GM21528 (cell line): ENCODE results near the gene DRC7.

ENCODE experiments used
- ATAC-seq: cut with Tn5 transposase; IDR thresholded peaks from one replicate; pipeline ENCODE4 v1.9.1; 2021; ENCODE audit warnings: mild to moderate bottlenecking, moderate library complexity; ENCODE audit not compliant: unreplicated experiment, low FRiP score

Gene DRC7

DNA sequence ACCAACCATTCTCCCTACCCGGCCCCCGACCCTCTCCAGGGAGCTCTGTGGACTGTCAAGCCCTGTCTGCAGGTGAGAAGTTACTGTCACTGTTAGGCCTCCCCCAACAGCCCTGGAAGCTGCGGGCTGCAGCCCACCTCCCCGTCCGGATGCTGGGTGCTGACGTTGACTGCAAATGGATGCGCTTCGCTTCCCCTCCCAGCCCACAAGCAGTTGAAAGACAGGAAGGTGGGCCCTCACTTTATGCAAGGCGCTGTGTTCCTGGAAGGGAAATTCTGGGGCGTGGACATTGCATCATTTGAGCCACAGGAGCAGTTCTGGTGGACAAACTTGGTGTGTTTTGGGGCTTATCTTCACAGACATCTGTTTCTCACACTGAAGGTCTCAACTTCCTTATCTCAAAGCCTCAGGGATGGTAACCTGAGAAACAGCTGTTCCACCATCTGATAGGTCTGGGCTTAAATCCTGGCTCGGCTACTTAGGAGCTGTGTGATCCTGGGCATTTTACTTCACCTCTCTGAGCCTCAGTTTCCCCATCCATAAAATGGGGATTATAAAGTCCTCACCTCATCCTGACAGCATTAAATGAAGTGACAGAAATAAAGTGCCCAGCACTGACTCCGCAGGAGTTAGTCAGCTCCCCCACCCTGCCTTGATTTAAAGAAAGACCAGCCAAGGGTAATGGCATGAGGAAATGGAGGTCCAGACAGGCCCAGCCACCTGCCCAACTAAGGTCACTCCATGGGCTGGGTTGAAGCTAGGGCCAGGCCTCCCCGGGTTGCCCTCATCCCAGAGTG, 4.6 kb upstream of the DRC7 start:
- no peak for ATAC-seq

DNA sequence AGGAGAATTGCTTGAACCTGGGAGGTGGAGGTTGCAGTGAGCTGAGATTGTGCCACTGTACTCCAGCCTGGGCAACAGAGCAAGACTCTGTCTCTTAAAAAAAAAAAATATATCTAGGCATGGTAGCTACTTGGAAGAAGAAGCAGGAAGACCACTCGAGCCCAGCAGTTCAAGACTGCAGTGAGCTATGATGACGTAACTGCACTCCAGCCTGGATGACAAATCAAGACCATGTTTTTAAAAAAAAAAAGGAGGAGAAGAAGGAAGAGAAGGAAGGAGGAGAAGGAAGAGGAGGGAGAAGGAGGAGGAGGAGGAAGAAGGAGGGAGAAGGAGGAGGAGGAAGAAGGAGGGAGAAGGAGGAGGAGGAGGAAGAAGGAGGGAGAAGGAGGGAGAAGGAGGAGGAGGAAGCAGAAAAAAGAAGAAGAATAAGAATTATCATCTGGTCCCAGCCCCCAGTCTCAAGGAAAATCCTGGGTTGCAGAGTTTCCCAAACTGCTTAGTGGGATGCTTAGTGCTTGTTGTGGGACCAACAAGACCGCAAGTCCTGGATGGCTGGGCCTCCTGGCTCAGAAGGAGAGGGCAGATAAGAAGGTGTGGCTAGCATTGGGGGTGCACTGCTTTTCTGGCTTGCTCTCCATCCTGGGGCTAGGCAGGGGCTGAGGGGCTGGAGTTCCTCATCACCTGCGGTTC, 3.7 kb upstream of the DRC7 start:
- no peak for ATAC-seq

DNA sequence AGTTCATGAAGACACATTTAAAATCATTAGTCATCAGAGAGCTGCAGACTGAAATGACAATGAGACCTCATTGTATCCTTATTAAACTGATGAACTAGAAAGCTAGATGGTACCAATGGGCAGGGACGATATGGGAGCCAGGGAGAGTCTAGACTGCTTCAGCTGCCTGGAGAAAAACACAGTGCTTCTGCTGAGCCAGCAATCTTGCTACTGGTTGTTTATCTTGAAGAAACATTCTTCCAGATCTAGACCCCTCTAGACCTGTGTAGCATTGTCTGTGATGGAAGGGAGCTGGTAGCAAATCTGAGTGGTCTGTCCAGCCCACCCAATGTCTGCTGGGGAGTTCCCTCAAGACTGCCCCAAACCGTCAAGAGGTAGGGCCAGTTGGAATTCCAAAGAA, 2.0 kb upstream of the DRC7 start:
- ATAC-seq, result no peak

DNA sequence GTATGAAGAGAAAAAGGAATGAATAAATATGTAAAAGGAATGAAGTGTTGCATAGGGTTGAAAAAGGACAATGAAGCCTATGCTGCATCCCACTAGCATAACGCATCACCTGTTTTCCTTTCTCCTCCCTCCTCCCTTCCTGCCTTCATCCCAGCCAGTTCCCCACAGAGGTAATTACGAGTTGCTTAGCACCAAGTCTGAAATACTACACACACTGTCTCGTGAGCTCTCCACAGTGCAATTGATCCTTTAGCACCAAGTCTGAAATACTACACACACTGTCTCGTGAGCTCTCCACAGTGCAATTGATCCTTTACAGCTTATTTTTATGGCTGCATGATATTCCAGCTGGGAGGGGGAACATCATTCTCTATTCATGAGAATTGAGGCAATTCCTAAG, 1.1 kb upstream of the DRC7 start:
- no peak for ATAC-seq

DNA sequence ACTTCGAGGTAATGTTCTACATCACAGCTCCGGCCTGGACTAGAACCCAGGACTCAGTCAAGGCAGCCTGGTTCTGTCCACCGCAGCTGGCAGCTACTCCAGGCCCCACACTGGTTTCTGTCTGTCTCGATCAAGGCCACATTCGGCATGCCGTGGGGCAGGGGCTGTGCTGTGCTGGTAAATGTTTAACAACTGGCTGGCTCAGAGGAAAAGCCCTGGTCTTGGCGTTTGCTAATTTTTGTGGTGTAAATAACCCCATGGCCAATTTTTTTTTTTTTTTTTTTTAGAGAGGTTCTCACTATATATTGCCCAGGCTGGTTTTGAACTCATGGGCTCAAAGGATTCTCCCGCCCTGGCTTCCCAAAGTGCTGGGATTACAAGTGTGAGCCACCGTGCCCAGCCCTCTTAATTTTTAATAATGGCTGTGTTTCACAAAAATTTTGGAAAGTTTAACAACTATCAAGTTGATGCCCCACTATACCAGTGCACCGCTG, 328 bp upstream of the DRC7 start:
- ATAC-seq, result no peak

DNA sequence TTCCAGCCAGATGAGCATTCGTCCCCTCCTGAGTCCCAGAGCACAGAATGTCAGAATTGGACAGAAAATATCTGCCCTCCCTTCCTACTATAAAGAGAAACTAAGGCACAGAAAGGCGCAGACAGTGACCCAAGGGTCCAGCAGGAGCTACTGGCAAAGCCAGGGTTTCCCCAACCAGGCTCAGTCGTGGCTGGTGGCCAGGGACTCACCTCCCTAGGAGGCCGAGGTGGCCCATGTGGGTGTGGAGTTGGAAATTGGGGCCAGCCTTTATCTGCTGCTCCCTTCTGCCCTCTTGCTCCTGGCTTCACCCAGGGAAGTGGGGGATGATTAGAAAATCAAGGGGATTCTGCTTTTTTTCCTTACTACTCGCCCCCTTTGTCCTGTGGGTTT, 1.1 kb downstream of the DRC7 start:
- ATAC-seq, result no peak

DNA sequence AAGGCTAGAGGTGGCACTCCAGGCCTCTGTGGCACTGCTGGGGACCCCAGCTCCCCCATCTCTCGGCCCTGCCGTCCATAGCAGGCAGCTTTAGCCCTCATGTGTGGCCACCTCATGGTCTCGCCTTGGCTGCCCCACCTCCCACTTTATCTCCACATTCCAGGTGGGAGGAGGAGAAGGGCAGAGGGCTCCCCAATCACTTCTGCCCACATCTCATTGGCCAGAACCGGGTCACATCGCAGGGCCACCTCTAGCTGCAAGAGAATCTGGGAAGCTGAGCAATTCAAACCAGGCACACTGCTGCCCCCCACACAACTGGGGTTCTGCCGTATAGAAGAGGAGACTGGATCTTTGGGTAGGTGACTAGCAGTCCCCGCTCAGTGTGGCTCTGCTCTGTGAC, 1.6 kb downstream of the DRC7 start:
- no peak for ATAC-seq

DNA sequence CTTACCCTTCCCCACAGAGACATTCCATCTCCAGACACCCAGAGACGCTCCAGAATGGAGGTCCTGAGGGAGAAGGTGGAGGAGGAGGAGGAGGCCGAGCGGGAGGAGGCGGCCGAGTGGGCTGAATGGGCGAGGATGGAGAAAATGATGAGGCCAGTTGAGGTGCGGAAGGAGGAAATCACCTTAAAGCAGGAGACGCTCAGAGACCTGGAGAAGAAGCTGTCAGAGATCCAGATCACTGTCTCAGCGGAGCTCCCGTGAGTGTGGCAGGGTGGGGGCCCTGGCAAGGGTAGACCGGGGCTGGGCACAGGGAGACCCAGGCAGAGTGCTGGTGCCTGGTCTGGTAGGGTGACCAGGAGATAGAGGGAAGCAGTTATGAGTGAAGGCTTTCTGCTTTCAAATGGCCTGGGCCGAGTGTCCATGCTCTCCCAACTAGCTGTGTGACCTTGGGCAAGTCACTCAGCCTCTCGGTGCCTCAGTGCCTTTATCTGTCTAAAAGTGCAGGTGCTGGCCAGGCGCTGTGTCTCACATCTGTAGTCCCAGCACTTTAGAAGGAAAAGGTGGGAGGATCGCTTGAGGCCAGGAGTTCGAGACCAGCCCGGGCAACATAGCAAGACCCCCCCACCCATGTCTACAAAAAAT, 3.4 kb downstream of the DRC7 start:
- ATAC-seq, result no peak

DNA sequence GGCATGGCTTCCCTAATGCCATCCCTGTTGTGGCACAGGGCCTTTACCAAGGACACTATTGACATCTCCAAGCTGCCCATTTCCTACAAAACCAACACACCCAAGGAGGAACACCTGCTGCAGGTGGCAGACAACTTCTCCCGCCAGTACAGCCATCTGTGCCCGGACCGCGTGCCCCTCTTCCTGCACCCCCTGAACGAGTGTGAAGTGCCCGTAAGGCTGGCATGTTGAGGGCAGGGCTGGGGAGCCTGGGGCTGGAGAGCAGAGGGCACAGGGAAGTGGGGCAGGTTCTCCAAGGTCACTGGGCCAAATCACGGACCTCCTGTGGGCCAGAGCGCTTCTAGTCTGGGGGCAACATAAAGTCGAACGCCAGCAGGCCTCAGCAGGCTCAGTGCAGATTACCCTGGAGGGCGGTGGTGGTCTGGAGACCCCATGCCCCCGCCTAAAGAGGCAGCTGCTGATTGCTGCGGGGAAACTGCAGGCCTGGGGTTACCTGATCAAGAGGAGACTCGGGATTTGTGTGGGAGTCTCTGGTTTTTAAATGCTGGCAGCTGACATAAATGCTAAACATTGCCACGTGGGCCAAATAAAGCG, 4.3 kb downstream of the DRC7 start:
- no peak for ATAC-seq

DNA sequence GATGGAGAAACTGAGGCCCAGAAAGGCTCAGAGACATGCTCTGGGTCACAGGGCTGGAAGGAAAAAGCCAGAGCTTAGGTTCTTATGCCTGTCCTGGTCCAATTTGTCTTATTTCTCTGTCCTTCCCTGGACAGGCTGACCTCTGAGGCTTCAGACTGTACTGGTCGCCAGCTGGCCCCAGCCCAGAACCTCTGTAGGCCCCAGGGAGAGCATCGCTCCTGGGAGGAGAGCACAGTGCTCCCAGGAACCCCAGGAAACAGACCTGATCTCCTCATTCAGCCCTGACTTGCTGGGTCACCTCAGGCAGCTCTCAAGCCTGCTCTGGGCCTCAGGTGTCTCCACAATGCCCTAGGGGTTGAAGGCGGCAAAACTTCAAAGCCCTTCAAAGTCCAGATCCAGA, 4.9 kb downstream of the DRC7 start:
- ATAC-seq, result no peak

DNA sequence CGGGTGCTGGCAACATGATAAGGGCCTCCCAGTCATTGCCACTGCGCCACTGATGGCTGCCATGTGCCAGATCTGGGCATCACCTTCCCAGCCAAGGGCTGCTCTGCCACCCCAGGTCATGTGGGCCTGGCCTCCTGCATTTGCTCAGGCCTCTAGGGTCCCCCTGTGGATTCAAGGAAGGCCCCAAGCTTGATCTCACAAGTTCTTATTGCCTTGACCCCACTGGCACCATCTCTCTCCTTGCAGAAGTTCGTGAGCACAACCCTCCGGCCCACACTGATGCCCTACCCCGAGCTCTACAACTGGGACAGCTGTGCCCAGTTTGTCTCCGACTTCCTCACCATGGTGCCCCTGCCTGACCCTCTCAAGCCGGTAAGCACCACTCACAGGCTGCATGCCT, 5.3 kb downstream of the DRC7 start:
- ATAC-seq, result no peak

DNA sequence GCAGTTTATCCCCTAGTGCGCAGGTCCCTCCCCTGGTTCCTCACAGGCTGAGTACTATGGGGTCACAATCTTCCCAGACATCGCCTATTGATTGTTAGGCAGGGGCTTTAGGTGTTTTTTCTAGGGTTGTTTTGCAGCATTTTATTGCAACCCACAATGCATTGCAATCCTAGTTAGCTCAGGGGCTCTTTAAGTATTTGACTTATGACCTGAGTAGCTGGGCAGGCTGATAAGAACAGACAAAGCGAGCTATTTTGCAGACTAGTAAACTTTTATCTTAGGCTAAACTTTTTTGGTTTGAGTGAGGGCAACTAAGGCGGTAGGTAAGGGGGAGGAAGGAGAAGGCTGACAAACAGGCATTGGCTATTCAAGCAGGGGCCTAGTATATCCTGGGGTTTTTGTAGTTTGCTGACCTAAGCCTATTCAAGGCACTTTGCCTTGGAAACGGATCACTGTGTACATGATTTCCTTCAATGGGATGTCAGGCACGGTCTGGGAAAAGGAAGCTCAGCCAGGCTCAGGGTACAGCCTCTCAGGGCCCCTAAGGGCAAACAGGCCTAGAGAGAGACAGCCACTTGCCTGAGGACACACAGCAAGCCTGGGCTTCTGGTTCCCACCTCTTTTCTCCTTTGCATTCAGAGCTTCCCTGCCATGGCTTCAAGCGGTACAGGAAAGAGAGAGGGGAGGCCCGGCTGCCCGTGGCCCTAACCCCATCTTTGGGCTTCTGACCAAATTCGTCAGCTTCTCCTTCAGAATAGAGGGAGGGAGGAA, 6.4 kb downstream of the DRC7 start:
- ATAC-seq, result no peak

DNA sequence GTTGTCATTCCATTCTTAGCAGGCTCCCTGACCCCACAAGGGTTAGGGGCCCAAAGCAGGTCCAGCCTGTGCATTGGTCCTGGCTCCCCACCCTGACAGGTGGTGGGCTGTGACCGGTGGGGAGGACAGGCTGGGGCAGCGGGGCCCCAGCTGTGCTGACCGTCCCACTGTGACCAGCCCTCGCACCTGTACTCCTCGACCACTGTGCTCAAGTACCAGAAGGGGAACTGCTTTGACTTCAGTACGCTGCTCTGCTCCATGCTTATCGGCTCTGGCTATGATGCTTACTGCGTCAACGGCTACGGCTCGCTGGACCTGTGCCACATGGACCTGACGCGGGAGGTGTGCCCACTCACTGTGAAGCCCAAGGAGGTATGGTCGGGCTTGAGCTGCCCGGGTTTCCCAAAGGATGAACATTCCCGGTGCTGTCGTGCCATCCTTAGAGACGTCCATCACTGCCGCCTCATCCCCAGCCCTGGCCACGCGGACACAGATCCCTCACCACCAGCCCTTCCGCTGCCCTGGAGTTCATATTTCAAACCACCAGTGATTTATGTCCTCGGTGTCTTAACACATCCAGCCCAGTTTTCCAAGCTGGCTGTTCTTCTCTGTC, 7.3 kb downstream of the DRC7 start:
- no peak for ATAC-seq

DNA sequence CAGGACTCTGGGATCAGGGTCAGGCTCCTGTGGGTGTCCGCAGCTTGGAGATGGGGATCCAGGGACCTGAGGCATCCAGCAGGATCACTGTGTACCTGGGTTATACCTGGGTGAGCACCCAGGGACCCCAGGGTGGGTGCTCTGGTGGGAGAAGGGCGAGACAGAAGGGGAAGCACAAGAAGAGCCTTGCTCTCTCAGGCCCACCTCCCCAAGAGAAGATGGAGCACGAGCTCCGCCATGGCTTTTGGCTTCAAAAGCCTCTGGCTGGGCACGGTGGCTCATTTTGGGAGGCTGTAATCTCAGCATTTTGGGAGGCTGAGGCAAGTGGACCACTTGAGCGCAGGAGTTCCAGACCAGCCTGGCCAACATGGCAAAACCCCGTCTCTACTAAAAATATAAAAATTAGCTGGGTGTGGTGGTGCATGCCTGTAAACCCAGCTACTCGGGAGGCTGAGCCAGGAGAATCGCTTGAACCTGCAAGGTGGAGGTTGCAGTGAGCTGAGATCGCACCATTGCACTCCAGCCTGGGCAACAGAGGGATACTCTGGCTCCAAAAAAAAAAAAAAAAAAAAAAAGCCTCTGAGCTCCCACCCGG, 8.9 kb downstream of the DRC7 start:
- no peak for ATAC-seq

DNA sequence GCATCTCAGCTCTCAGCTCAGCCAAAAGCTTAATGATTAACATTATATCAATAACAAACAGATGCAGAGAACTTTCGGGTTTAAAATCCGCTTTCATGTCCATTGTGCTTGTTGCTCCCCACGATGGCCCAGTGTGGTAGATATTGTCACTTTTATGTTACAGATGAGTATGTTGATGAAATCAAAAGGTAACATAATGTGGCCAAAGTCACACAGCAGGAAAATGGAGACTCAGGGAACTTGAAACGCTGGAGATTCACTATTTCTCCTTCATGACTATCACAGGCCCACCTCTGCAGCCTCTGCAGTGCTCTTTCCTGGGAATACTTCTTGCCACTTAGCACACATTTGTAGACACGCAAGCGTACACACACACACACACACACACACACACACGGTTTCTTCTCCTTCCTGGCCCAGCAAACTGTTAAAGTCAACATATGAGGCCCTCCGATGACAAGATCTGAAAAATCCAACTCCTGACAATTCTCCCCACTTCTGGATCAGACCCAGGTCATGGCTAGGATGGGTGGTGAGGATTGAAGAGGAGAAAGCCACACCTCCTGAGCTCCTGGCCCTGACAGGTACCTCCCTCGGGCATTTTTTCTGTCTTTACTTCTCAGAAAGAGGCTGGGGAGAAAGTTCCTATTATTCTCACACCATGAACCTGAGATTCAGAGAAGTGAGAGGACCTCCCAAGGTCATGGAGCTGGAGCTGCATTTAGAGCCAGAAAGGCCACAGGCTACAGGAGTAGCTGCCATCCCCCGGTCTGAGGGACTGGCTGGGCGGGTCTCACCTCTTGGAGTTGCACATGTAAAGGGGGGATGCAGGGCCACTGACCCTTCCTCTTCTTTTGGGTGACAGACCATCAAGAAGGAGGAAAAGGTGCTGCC, 9.7 kb downstream of the DRC7 start:
- ATAC-seq, result no peak

DNA sequence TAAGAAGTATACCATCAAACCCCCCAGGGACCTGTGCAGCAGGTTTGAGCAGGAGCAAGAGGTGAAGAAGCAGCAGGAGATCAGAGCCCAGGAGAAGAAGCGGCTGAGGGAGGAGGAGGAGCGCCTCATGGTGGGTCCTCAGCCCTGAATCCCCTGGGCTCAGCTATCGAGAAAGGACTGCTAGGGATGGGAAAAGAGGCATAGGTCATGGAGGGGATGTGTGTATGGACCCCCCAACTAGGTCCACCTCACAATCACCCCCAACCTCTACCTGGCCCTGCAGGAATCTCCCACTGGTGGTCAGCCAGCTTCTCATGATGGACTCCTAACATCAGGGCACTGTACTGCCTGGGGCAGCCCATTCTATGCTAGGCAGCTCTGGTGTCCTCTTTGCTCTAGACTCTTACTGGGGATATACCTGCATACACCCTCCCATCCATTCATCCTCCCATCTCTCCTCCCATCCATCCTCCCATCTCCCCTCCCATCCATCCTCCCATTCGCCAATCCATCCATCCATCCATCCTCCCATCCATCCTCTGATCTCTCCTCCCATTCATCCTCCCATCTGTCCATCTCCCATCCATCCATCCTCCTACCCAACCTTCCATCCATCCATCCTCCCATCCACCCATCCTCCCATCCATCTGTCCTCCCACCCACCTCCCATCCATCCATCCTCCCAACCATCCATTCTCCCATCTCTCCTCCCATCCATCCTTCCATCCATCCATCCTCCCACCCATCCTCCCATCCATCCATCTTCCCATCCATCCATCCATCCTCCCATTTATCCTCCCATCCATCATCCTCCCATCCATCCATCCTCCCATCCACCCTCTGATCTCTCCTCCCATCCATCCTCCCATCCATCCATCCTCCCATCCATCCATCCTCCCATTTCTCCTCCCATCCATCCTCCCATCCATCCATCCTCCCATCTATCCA, 10.6 kb downstream of the DRC7 start:
- no peak for ATAC-seq

DNA sequence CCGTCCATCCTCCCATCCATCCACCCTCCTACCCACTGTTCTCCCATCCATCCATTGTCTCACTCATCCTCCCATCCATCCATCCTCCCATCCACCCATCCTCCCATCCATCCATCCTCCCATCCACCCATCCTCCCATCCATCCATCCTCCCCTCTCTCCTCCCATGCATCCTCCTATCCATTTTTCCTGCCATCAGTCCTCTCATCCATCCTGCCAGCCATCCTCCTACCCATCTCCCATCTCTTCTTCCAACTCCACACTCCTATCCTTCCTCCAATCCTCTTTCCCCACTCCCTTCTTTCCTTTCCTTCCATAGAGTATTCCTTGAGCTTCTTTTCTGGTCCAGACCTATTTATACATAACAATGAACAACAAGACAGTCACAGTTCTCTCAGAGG, 12.1 kb downstream of the DRC7 start:
- ATAC-seq, result no peak

DNA sequence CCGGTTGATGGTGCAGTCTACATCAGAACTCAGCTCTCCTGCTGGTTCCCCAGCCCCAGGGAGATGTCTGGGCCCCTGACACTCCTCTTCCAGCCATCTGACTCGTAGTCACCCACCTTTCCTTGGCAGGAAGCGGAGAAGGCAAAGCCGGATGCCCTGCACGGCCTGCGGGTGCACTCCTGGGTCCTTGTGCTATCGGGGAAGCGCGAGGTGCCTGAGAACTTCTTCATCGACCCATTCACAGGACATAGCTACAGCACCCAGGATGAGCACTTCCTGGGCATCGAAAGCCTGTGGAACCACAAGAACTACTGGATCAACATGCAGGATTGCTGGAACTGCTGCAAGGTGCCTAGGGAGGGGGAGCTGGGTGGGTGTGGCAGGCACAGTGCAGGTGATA, 12.7 kb downstream of the DRC7 start:
- no peak for ATAC-seq
